GM12874 (cell line): Measurements from ENCODE around the gene HOXB3.

Source experiments
- TF ChIP-seq, protein P1 (sequence below): IDR thresholded peaks from 2 replicates; pipeline ENCODE4 v1.5.1; 2011; ENCODE audit warnings: low read depth, mild to moderate bottlenecking, control low read depth, low read length, moderate library complexity; ENCODE audit not compliant: insufficient read depth

HOXB3 gene

DNA sequence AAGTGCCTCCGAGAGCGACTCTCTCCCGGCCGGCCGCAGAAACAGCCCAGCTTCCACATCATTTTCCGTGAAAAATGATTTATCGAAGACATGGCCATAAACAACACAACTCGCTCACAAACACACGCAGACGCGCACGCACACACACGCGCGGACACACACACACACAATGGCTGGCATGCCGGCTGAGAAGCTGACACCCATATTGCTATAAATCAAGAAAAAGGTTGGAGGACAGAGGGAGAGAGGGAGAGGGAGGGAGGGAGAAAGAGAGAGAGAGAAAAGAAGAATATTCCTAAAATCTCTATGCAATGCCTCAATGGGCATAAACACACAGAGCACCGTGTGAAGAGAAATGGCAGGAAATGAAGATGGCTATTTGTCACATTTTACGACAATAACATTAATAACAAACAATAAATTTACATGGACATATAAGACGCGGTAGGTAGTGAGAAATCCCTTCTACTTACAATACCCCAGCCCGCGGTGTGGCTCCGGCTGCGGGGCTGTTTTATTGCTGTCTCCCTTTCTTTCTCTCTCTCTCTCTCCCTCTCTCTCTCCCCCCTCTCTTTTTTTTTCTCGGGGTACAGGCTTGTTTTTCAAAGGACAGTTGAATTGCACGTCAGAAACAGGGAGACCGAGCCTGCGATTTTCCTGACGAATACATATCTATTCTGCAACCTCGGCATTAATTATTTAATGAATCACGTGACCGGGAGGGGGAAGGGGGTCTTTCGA, 21.4 kb downstream of the HOXB3 start:
- TF ChIP-seq, protein P1, sequence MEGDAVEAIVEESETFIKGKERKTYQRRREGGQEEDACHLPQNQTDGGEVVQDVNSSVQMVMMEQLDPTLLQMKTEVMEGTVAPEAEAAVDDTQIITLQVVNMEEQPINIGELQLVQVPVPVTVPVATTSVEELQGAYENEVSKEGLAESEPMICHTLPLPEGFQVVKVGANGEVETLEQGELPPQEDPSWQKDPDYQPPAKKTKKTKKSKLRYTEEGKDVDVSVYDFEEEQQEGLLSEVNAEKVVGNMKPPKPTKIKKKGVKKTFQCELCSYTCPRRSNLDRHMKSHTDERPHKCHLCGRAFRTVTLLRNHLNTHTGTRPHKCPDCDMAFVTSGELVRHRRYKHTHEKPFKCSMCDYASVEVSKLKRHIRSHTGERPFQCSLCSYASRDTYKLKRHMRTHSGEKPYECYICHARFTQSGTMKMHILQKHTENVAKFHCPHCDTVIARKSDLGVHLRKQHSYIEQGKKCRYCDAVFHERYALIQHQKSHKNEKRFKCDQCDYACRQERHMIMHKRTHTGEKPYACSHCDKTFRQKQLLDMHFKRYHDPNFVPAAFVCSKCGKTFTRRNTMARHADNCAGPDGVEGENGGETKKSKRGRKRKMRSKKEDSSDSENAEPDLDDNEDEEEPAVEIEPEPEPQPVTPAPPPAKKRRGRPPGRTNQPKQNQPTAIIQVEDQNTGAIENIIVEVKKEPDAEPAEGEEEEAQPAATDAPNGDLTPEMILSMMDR, result no peak

DNA sequence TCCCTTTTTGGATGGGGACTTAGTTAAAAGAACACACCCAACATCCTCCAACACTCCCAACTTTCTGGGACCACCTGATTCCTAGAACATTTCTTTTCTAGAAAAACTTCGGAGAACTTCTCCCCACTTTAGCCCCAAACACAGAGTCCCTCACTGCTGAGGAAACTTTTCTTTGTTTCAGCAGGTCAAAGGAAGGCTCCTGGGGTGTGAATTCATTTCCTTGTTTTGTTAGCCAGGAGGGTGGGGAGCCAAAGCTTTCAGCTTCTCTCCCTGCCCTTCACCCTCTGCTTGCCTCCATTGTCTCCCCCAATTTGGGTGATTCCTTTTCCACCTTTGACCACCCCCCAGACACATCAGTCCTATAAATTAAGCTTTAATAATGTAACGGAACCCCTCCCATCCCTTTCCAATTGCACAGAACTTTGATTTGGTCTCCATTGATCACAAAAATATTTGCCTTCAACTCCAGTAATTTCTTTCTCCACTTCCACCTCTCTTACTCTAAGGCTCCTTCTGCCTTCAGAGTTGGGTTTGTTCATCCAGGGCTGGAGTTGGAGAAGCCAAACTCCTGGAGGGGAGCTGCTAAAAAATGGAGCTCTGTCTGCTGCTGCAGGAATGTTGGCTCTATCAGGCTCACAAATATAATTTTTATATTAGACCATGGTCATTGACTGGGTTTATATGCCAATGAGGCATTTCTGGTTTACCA, 22.2 kb downstream of the HOXB3 start:
- TF ChIP-seq, protein P1, result no peak

DNA sequence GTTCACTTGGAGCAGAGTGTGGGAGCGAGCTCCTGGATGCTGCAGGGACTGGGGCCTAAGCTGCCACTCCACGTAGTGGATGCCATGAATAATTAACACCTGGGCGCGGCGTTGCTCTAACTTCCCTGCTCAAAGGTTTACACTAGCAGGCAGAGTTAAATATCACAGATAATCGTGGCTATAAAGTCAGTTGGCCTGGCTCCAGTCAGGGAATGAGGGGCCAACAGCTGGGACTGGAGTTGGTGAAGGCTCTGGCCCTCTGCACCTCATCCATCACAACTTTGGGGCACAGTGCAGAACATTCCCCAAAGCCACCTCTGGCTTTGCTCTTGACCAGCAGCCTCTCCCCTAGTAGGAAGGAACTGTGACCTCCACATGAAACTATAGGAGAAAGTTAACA, 22.8 kb downstream of the HOXB3 start:
- TF ChIP-seq, protein P1, result no peak

DNA sequence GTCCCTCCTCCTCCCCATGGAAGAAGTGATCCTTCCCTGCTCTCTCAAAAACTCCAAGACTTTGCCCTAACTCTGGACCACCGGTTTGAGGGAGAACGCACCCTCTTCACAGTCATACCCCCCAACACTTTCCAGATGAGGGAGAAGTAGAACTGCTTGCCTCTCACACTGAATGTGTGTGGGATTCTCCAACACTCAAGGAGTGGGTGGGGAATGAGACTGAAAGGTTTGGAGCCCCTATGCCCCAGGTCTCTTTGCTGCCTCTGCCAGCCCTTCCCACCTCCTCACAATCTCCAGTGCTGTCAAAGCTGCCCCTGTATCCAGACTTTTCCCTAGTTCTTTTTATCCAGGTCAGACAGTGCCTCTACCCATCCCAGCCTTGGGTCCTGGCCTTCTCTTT, 23.3 kb downstream of the HOXB3 start:
- TF ChIP-seq, protein P1, result no peak

DNA sequence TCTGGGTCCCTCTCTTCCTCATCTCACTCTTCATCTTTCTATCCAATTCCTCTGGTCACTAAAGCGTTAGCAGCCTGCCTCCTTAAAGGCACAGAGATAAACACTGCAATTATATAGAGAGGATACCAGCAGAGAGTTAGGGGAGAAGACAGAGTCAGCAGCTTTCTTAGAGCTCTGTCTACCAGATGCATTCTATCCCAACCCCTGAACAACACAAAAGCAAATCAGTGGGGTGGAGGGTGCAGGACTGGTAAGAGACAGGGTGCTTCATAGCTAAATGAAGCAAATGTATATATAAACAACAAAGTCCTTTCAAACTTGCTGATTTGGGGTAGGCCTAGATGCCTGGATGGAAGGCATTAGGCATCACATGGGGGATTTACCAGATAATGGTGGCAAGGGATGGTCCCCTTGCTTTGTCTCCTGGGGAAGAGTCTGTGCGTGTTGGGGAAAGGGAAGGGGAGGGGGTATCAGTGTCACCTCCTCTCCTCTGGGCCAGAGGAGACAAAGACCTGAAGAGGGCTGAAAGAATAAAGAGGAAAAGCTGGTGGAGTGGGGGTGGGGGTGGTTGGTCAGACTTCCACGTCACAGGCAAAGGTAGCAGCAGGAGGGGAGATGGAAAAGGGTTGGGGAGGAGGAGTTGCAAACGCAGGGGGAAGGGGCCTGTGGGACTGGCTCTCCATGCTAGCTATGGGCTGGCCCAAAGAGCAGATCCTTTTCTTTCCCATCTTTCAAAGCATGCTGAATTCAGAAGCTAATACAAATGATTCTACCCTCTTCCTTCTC, 23.9 kb downstream of the HOXB3 start:
- TF ChIP-seq, protein P1, result no peak

DNA sequence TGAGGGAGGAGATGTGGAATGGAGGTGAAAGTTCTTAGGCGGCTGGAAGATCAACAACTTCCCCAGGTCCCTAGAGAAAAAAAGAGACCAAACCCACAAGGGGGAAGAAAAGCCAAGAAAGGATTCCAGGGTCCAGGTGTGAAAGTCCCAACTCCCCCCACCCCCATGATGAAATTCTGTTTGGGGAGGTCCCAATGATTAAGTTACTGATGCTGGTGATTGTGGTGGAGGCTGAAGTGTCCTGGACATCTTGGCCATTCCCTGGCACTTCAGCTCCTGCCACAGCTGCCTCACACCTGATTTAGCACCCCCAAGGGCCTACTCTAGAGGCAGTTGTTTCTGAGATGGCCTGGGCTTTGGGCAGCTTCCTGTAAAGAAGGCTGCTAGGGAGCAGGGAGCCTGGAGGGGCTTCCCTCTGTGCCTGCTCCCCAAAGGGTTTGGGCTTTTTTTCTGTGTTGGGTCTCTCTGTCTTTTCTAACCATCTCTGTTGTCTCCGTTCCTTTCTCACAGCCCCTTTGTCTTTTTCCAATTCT, 25.0 kb downstream of the HOXB3 start:
- TF ChIP-seq, protein P1, result no peak
